Right lobe of liver (tissue), 4 donors: ENCODE measurements around the gene DELE1.

ENCODE experiments used
- POLR2A ChIP-seq: fragments of 450-650 bp; IDR thresholded peaks from one replicate; pipeline ENCODE4 v1.6.1; 2017; ENCODE audit warnings: antibody characterized with exemption, mild to moderate bottlenecking
- TF ChIP-seq, protein P1 (sequence below), 4 donors: fragments of 200-600 bp in 3 of 4; fragments of 450-650 bp in 1 of 4; IDR thresholded peaks; one replicate each; pipeline versions ENCODE4 v1.5.1 to v1.8.0; 2016 to 2022; ENCODE audit warnings: antibody characterized with exemption in 4 of 4, mild to moderate bottlenecking in 2 of 4
- donor health status: DM: no; HTN: no; CAD: no.
- donor health status: DM: no; HTN: no; CAD: no.
- donor health status: DM: no; HTN: yes; CAD: no.

DNA sequence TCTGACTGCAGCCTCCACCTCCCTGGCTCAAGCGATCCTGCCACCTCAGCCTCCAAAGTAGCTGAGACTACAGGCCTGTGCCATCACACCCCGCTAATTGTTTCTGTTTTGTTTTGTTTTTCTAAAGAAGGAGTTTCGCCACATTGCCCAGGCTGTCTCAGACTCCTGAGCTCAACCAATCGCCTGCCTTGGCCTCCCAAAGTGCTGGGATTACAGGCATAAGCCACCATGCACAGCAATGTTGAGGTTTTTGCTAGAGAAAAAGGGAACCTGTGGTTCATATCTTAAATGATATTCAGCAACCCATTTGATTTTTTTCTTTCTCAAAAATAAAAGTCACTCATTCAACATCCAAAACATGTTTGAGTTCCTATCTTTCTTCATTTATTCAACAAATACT lies 20.4 kb upstream of the DELE1 start:
- TF ChIP-seq, protein P1, sequence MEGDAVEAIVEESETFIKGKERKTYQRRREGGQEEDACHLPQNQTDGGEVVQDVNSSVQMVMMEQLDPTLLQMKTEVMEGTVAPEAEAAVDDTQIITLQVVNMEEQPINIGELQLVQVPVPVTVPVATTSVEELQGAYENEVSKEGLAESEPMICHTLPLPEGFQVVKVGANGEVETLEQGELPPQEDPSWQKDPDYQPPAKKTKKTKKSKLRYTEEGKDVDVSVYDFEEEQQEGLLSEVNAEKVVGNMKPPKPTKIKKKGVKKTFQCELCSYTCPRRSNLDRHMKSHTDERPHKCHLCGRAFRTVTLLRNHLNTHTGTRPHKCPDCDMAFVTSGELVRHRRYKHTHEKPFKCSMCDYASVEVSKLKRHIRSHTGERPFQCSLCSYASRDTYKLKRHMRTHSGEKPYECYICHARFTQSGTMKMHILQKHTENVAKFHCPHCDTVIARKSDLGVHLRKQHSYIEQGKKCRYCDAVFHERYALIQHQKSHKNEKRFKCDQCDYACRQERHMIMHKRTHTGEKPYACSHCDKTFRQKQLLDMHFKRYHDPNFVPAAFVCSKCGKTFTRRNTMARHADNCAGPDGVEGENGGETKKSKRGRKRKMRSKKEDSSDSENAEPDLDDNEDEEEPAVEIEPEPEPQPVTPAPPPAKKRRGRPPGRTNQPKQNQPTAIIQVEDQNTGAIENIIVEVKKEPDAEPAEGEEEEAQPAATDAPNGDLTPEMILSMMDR (IDR thresholded peaks at IDR 0.05), result no peak
- TF ChIP-seq POLR2A, result no peak
